ENCODE data around the gene UBE2E2.

The UBE2E2 gene

GRCh38 chr3:23390989-23391553 is 187.9 kb downstream of the UBE2E2 start:
- DNase-seq: no peak

- DNase-seq: no peak
These were observed 192.0 kb downstream of the UBE2E2 start for GRCh38 chr3:23395115-23395514.

DNA sequence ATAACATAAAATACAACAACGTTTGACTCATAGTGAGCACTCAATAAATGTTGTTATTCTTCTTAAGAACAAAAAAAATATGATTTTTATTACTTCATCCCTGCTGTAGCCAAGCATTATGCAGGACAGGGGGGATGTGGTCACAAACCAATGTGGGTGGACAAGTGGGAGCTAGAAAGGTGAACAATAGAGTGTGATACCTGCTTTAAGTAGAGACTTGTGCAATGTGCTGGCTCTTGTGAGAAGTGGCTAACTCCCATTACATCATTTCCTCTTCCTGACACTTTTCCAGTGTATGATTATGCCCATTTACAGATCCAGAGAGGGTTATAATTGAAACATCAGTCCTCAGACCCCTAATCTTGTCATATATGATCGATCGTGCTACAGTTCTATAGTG is 193.6 kb downstream of the UBE2E2 start:
- no peak for DNase-seq

GRCh38 chr3:23399221-23399620 is 196.1 kb downstream of the UBE2E2 start:
- DNase-seq: no peak

DNA sequence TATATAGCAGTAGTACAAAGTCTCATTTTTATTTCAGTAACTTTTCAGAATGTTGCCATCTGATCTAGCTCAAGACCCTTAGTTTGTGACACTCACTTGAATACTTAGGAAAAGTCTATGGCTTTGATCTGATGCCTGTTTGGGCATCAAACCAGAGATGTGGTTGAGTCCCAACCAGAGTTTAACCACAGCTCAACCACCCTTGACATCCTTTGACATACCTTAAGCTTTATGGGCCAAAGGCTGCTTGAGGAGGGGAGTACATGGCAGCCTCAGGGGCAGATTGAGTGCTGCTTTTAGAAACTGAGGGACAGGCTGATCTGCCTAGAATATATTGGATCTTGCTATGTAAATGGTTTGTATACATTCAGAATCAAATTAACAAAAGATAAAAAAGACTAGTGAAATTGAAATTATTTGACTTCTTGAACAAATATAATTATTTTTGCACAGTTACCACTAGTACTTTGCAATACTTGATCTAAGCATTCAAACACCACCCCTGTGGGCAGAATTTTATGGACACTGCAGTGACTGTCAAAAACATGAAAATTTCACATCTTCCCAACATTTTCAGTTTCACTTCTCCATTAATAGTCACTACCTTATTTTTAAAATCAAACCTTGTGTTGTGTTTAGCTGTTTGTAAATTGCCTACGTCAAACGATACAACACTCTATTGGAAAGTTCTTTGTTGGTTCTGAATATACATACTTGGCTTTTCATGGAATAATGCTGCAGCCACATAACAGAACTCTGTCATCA is 199.8 kb downstream of the UBE2E2 start:
- no peak for DNase-seq

DNA sequence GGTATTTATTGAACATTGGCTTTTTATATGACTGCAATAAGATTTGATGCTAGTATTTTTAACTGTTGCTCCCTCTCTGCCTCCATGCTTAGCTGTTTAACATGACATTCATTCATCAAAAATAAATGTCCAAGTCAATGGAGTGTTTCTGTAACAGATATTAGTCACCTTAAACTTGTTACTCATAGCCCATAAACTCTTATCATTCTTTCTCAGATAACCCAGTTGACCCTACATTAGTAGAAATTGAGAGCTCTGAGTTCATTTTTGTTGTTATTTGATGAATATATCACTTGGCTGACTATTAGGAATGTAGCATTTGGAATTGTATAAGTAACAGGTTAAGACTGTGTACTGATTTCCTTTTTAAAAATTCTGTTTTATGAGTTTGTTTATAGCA is 201.1 kb downstream of the UBE2E2 start:
- DNase-seq: no peak

DNA sequence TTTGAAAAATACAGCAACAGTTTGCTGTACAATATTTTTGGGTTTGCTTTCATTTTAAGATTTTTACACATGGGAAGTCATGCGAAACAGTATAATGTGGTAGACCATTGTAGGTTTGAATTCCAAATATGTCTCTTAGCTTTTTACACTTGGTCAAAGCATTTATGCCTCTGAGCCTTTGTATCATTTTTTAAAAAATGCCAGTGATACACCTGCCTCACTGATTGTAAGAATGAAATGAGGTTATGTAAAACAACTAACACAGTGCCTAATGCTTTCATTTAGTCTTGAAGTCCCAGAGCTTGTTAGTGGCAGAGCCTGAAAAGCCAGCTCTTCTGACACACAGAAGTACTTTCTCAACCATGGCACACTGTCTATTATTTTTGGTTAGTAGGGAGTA is 202.0 kb downstream of the UBE2E2 start:
- no peak for DNase-seq

- DNase-seq: no peak
These were observed 203.5 kb downstream of the UBE2E2 start for GRCh38 chr3:23406601-23407000.

DNA sequence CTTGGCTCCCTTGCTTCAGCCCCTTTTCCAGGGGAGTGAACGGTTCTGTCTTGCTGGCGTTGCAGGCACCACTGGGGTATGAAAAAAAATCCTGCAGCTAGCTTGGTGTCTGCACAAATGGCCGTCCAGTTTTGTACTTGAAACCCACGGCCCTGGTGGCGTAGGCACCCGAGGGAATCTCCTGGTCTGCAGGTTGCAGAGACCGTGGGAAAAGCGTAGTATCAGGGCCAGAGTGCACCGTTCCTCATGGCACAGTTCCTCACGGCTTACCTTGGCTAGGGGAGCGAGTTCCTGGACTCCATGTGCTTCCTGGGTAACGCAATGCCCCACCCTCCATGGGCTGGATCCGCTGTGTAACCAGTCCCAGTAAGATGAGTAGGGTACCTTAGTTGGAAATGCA is 214.9 kb downstream of the UBE2E2 start:
- DNase-seq: no peak

DNA sequence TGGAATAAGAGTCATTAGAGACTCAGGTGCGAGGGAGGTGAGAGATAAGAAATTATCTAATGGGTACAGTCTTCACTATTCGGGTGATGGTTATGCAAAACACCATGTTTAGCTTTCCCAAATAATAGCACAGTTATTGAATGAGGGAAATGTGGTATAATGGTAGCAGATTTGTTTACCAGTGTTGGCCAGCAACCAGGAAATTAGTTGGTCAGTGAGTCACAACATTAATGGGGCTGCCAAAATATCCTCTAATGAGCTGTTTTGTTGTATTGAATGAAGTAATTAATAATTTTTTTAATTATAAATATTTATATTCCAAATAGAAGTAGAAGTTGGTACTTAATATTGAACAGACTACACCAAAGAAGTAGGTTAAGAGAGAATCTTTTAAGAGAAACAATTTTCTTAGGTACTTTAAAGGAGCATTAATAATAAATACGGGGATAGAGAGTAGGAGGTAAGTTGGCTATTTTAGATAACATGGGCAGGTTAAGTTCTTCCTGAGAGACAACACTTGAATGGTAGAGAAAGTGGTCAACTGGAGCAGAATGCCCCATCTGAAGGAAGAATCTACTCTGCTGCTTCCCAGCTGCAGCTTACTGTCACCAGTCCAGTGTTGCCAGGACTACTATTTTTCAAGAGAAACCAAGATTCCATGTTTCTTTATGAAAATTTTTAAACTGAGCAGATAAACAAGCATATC is 218.8 kb downstream of the UBE2E2 start:
- DNase-seq: no peak

- DNase-seq: no peak
These were observed 219.4 kb downstream of the UBE2E2 start for GRCh38 chr3:23422517-23422851.

GRCh38 chr3:23425410-23425809 is 222.3 kb downstream of the UBE2E2 start:
- DNase-seq: no peak

GRCh38 chr3:23430781-23431398 is 227.8 kb downstream of the UBE2E2 start:
- DNase-seq: no peak

DNA sequence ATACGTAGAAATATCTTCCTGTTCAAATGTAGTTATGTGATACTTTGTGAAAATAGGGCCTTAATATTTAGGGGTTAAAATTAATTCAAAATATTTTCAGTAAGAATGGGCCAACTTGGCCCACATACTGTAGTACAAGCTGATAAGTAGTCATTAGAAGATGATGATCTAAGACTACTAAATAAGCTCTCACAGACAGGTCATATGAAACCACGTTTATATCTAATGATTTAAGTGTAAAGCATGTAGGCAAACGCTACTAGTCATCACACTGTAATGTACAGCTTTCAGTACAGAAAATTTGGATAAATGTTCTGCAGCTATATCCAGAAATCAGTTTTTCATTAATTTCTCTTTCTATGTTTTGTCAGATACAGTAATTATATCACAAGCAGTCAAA is 228.6 kb downstream of the UBE2E2 start:
- DNase-seq: no peak

DNA sequence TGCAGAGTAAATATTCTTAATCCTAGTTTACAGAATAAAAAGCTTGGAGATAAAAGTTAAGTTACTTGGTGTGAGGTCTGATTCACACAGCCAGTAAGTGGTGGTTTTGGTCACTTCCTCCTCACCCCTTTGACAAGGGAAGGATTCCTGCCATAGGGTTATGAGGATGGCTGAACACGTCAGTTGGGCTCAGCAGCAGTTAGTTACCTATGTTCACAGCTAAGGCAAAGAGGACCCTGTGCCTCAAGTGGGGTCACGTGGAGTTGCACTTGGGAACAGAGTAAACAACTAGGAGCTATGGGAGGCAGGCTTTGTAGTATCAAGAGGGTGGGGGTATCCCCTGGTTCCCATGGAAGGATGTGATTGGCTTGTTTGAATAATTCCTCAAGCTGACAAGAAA is 232.2 kb downstream of the UBE2E2 start:
- no peak for DNase-seq

DNA sequence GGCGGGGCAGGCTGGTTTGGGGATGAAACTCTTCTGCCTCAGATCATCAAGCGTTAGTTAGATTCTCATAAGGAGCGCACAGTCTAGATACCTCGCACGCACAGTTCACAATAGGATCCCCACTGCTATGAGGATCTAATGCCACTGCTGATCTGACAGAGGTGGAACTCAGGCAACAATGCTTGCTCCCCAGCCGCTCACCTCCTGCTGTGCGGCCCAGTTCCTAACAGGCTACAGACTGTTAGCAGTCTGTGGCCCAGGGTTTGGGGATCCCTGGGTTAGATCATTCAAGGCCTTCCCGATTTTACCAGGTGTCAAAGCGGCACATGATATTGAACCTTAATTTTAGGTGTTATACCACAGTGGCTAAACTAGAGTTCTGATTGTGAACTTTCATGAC is 232.8 kb downstream of the UBE2E2 start:
- DNase-seq: no peak

- no peak for DNase-seq
These were observed 234.5 kb downstream of the UBE2E2 start for GRCh38 chr3:23437484-23438145.

DNA sequence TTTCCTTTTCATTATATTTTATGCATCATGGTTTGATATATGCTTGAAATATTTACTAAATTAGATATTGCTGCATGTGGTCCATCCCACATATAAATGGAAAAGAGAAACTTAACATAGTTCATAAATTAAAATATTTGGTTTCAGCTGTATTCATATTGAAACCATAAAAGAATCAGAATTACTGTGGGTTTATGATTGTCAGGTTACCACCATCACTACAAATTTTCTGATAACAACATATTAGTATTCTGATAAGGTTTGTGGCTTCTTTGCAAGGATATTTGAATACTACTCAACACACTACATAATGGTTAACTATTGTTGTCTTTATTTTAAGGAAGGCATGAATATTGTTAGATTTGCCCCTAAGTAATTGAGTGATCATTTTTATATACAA is 235.5 kb downstream of the UBE2E2 start:
- DNase-seq: no peak

DNA sequence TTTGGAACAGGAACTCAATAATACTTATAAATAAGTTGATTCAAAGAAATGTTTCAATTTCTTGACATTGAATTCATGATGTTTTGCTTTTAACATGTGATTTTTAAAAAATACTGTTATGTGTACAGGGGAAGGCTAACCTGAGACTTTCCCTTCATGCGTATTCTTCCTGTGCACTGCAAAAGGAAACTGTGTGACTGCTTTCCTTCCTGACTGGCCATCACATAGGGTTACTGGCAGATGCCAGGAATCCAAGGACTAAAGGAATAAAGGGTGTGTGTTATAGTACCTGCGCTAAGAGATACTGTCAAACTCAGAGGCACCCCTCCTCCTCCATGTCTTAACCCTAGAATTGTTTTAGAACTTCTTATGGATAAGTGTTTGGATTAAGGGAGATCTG is 236.0 kb downstream of the UBE2E2 start:
- no peak for DNase-seq

- no peak for DNase-seq
These were observed 237.5 kb downstream of the UBE2E2 start for GRCh38 chr3:23440416-23441294.

- no peak for DNase-seq
These were observed 239.7 kb downstream of the UBE2E2 start for GRCh38 chr3:23442598-23443383.

GRCh38 chr3:23444386-23444785 is 241.3 kb downstream of the UBE2E2 start:
- no peak for DNase-seq
